ENCODE results near the gene ARHGEF11.

DNA sequence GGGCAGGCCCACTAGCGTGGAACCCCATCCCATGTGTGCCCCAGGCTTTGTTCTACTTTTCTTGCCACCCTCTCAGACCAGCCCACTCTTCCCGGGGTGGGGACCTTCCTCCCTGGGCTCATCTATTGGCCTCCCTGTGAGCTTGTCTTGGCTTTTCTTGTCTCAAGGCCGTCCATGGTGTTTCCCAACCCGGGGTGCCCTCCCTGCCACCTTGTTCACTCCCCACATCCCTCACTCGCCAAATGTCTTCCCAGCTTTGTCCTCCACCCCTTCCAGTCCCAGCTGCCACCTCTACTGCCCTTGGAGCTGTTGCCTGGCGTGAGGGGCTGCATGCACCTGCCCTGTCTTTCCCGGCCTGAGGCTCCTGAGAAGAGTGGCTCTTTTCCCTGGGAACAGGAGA is 106.7 kb downstream of the ARHGEF11 start:
- TF ChIP-seq, protein P1, sequence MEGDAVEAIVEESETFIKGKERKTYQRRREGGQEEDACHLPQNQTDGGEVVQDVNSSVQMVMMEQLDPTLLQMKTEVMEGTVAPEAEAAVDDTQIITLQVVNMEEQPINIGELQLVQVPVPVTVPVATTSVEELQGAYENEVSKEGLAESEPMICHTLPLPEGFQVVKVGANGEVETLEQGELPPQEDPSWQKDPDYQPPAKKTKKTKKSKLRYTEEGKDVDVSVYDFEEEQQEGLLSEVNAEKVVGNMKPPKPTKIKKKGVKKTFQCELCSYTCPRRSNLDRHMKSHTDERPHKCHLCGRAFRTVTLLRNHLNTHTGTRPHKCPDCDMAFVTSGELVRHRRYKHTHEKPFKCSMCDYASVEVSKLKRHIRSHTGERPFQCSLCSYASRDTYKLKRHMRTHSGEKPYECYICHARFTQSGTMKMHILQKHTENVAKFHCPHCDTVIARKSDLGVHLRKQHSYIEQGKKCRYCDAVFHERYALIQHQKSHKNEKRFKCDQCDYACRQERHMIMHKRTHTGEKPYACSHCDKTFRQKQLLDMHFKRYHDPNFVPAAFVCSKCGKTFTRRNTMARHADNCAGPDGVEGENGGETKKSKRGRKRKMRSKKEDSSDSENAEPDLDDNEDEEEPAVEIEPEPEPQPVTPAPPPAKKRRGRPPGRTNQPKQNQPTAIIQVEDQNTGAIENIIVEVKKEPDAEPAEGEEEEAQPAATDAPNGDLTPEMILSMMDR (IDR thresholded peaks at IDR 0.05) = no peak
- TF ChIP-seq EZH2 (IDR thresholded peaks at IDR 0.05; ENCODE audit: borderline replicate concordance, insufficient read depth, low read depth, low read length, poor library complexity, severe bottlenecking) = no peak

Data from B cell (primary cell).